ENCODE results near the gene IKZF4.
"Not testable (repeated sequence)": the region's sequence is repeated elsewhere in the genome, so short reads cannot be mapped to it uniquely, and the experiment has no call there.

IKZF4 gene

DNA sequence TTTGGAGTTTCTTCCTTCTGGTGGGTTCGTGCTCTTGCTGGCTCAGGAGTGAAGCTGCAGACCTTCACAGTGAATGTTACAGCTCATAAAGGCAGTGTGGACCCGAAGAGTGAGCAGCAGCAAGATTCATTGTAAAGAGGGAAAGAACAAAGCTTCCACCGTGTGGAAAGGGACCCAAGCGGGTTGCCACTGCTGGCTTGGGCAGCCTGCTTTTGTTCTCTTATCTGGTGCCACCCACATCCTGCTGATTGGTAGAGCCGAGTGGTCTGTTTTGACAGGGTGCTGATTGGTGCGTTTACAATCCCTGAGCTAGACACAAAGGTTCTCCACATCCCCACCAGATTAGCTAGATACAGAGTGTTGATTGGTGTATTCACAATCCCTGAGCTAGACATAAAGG, 21.3 kb upstream of the IKZF4 start:
- DNase-seq (ENCODE audit: low spot score), result not testable (repeated sequence)

DNA sequence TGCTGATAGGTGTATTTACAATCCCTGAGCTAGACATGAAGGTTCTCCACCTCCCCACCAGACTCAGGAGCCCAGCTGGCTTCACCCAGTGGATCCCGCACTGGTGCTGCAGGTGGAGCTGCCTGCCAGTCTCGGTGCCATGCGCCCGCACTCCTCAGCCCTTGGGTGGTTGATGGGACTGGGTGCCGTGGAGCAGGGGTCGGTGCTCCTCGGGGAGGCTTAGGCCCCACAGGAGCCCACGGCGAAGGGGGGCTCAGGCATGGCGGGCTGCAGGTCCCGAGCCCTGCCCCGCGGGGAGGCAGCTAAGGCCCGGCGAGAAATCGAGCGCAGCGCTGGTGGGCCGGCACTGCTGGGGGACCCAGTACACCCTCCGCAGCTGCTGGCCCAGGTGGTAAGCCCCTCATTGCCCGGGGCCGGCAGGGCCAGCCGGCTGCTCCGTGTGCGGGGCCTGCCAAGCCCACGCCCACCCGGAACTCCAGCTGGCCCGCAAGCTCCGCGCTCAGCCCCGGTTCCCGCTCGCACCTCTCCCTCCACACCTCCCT, 20.8 kb upstream of the IKZF4 start:
- not testable (repeated sequence) for DNase-seq (ENCODE audit: low spot score)

DNA sequence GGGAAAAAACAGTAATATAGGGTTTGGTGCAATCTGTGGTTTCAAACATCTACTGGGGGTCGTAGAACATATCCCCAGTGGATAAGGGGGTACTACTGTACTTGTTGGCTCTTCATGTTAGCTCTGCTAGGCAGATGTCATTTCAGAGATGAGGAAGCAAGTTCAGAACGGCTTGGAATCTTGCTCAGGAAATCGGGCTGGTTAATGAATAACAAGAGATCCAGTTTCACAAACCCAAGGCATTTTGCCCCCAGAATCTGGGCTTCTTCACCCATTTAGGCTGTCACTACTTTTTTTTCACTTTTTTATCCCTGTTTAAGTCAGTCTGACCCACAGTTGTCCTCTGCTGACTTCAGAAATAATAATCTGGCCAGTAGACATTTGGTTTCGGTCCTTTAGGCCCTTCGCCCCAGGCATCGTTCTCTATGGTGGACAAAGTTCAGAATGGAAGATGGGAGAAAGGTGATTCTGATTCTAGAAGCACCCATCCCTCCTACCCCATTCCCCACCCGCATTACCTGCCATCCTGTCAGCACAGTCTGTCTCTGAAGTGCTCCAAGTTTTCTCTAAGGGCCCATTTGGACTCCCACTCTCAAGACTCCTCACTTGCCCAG, 19.2 kb upstream of the IKZF4 start:
- DNase-seq (ENCODE audit: low spot score), result no peak

DNA sequence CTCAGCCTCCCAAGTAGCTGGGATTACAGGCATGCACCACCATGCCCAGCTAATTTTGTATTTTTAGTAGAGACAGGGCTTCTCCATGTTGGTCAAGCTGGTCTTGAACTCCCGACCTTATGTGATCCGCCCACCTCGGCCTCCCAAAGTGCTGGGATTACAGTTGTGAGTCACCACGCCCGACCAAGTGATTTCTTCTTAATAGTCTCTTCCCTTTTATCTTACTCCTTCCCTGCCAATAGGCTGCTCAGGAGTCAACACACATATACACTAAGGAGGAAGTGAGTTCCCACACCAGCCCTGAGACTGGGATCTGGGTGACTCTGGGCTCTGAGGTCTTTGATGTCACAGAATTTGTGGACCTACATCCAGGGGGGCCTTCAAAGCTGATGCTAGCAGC, 17.5 kb upstream of the IKZF4 start:
- DNase-seq (ENCODE audit: low spot score), result not testable (repeated sequence)

DNA sequence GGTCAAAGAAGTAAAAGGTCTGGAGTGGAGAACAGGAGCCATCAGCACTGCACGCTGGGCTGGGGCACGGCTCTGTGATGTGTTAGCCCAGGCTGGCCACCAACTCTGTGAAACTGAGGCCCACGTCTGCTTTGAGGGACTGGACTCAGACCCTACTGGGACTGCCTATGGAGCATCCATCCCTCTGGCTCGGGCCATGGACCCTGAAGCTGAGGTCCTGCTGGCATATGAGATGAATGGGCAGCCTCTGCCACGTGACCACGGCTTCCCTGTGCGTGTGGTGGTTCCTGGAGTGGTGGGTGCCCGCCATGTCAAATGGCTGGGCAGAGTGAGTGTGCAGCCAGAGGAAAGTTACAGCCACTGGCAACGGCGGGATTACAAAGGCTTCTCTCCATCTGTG, 16.6 kb upstream of the IKZF4 start:
- DNase-seq (ENCODE audit: low spot score), result no peak

DNA sequence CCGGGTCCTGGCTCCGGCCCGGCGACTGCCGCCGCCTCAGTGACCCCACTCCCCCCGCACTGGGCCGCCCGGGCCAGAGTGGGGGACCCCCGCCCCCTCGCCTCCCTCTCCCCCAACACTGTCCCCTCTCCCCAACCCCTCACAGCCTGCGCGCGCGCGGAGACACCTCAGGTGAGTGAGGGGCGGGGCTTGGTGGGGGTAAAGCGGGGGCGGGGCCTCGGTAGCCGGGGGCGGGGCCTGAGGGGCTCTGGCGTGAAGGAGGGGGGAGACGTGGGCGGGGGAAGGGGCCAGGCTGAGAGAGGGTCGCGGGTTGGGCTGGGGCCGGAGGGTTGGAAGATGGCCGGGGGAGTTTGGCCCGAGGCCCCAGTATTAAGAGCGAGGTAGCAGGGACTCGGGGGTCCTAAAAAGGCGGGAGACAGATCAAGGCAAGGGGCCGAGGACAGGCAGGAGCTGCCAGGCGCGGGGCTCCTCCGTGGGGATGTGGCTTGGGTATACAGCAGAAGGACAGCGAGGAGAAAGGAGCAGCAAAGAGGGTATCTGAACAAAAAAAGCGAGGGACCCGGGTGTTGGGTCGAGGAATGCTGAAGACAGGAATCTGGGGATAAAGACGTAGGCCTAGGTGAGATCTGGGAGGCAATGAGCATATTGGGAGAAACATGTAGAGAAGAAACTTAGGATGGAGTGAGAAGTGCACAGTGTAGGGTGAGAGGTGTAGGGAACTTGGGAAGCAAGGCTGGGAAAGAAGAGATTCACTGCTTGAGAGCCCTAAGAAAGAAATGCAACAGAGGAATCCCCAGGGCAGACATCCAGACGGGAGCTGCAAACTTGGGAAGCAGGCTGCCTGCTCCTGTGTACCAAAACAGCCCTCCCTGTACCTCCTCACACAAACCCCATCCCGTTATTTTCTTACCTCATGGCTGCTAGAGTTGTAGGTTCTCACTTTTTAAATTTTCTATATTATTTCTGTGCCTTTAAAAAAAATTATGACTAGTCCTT, 13.0 kb upstream of the IKZF4 start:
- DNase-seq (ENCODE audit: low spot score), result peak; percentile 19

DNA sequence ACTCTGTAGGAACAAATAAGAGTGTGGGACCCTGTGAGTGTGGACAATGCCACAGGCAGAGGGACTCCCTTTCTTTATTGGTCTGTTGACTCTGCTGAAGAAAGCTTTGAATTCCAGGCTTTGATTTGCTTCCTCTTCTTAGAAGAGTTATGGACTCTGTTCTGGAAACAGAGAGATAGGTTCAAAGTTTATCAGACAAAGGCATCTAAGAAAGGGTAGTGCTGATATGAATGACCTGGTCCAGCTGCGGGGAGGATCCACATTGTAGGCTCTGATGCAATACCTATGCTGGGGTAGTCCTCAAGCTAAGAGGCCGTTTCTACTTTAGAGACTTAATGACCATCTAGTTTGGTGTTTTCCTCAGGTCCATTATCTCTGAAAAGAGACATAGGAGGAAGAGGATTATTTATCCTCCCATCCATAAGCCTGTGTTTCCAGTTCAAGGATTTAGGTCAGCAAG, 10.7 kb upstream of the IKZF4 start:
- DNase-seq (ENCODE audit: low spot score), result no peak

DNA sequence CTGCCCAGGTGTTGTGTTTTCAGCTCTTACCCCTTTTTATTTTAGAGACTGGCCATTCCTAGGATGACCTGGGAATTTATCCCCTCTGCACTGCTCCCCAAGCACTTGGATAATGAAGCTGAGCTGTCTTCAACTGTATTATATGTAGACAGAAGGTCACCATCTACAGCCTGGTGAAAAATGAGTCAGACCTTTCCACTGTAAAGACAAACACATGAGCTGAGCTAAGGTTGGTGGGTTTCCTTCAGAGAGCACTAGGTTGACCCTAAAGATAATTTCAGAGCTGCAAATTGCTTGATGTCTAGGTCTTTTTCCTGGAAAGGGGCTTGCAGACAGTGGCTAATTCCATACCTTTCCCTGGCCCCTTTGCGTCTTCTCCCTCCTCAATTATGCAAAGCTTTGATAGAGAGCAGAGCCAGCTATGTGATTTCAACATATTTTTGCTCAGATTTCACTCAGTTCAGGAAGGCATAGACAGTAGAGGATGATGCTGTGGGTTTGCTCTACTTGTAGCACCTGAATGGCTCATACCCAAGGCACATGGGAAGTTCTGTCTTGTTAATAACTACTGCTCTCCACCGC, 9.2 kb upstream of the IKZF4 start:
- no peak for DNase-seq (ENCODE audit: low spot score)

DNA sequence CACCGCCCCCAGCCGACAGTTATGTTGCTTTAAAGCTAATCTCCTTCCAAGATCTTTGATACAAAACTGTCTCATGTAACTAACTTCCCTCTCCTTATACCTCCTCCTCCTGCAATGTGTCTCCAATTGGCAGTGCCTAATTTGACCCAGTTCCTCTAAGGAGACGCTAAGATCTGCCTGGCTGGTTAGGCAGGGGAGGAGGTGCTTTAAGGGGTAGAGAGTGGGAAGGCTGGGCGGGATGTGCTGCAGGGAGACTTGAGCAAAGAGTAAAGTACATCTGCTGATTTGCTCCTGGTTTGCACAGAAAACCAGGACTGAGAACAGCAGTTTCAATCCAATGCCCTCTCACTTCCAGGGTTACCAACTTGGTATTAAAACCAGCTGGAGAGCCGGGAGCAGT, 7.4 kb upstream of the IKZF4 start:
- no peak for DNase-seq (ENCODE audit: low spot score)

DNA sequence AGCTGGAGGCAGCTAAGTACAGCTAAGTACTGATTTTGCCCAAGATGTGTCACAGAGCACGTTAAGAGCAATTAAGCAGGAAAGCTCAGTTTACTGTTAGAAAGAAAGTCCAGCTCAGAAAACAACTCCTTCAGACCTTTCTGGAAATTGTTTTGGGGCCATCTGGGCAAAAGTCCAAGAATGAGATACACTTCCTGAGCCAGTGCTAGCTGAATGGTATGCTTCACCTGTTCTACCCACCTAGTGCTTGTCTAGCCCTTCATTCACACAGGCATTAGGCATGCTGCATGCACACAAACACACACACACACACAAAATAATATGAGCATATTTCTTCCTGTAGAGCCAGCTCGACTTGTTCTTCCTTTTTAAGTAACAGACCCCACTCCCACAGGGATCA, 6.6 kb upstream of the IKZF4 start:
- DNase-seq (ENCODE audit: low spot score), result no peak

DNA sequence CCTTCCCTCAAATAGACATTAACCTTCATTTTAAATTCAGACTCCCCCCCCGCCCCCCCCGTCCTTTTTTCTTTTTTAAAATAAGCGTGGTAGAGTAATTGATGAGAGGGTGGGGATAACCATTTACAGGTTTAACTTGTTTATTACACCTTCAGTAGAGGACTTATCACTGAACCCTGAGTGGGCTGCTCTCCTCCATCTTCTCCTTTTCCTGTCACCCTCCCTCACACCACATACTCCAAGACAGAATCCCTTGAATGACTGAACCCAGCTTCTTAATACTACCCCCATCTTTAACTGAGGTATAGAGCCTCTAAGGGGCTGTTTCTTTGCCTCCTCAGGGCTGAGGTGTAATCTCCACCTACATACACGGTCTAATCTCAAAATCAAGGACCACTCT, 3.7 kb upstream of the IKZF4 start:
- no peak for DNase-seq (ENCODE audit: low spot score)

DNA sequence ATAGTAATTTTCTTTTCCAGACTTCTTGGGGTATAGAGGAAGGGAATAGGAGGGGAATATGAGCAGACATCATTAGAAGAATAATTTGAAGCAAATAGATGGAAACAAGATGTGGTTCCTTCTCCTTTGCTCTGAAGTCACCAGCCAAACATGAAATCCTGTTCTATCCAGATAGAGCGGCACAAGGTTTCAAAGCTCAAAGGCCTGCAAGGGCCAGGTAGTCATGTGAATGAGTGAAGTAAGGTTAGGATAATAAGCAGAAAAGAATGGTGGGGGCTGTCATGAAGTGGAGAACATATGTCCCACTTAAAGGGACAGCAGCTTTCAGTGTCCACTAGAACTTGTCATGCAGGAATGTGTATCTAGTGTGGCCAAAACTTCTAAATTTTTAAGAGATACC, 2.5 kb upstream of the IKZF4 start:
- no peak for DNase-seq (ENCODE audit: low spot score)

DNA sequence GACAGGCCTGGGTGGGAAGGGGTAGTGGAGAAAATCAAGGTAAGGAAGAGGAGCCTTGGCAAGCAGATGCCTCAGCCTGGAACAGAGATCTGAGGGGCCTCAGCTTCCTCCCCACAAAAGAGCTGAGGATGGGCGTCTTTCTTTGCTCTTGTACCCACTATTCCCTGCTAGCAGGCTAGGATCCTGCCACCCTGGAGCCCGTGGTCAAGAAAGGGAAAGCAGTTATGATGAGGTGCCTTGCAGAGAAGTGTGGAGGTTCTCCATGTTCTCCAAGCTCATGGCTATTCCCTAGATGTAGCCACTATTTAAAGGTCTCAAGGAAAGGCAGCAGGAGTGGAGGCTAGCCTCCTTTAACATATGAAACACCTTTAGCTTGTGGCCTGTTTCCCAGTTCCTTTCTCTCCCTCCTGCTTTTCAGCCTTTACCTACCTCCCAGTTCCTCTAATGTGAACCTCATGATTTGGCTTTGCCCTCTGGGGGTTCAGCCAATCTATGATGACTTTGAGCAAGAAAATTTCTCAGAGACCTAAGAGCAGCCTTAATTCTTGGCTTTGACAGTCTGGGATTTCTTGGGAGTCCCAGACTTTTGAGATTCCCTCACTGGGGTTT, 1.1 kb downstream of the IKZF4 start:
- no peak for DNase-seq (ENCODE audit: low spot score)

DNA sequence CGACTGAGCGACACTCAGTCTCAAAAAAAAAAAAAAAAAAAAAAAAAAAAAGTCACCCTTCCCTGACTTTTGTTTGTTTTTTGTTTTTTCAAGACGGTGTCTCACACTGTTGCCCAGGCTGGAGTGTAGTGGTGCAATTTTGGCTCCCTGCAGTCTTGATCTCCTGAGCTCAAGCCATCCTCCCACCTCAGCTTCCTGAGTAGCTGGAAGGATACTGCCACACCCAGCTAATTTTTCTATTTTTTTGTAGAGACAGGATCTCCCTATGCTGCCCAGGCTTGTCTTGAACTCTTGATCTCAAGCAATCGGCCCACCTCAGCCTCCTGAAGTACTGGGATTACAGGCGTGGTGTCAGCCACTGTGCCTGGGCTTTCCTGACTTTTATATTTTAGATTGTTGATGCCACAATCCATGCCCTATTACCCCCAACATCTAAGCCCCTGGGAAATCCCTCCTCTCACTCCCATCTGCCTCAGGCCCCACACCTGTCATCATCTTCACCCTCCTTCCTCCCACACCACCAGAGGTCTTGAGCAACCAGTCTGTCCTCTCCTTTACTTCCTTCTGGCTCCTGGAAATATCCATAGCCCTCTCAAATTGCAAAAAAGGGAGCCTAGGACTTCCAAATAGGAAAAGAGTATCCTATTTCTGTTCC, 7.8 kb downstream of the IKZF4 start:
- no peak for DNase-seq (ENCODE audit: low spot score)

DNA sequence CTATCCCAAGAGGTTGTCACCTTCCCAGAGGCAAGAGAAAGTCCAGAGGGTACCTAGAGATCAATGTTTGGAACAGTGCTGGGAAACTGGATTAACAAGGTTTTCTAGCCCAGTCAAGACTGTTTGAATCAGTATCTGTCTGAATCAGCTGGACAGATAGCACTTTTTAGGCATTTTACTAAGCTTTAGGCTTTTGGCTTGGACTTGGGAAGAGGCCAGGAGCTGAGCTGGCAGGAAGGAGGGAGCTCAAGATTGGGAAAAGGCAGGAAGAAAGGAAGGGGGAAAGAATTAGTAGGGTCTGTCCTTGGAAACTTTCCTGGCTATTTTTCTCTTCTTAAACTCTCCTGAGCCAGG, 8.3 kb downstream of the IKZF4 start:
- no peak for DNase-seq (ENCODE audit: low spot score)

DNA sequence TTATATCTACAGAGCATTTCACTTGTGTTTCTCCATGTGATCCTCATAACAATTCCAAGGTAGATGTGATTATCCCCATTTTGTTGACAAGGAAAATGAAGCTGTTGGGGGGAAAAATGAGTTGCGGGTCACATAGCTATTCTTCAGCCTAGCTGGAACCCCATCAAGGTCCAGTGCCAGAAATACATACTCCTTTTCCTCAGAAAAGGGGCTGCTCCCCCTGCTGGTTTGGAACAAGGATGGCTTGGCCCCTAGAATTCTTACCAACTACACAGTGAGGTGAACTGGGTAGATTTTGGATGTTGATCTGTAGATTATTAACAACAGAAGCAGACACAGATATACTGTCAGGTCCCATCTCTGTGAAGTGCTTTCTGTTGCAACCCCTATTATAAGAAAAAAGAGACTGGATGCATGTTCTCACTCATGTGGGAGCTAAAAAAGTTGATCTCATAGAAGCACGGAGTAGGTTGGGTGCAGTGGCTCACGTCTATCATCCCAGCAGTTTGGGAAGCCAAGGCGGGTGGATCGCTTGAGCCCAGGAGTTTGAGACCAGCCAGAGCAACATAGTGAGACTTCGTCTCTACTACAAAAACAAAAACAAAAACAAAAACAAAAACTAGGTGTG, 8.9 kb downstream of the IKZF4 start:
- DNase-seq (ENCODE audit: low spot score), result peak; percentile 71

DNA sequence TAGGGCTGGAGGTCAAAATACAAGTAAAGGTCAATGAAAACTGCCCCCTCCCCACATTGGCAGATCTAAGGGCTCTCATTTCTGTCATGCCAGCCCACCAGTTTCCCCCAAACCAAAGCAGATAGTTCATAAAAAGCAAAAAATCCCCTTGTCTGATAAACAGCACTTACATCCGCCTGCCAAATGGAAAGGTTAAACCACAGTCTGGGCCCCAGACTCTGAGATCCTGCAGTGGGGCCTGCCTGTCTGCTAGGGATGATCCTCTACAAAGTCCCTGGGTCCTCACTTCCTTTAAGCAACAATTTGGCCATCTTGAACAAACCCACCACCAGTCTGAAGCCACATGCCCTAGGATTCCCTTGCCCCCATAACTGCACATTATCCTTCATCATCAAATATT, 11.1 kb downstream of the IKZF4 start:
- no peak for DNase-seq (ENCODE audit: low spot score)

DNA sequence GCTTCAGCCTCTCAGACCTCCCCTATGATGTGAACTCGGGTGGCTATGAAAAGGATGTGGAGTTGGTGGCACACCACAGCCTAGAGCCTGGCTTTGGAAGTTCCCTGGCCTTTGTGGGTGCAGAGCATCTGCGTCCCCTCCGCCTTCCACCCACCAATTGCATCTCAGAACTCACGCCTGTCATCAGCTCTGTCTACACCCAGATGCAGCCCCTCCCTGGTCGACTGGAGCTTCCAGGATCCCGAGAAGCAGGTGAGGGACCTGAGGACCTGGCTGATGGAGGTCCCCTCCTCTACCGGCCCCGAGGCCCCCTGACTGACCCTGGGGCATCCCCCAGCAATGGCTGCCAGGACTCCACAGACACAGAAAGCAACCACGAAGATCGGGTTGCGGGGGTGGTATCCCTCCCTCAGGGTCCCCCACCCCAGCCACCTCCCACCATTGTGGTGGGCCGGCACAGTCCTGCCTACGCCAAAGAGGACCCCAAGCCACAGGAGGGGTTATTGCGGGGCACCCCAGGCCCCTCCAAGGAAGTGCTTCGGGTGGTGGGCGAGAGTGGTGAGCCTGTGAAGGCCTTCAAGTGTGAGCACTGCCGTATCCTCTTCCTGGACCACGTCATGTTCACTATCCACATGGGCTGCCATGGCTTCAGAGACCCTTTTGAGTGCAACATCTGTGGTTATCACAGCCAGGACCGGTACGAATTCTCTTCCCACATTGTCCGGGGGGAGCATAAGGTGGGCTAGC, 13.9 kb downstream of the IKZF4 start:
- no peak for DNase-seq (ENCODE audit: low spot score)

DNA sequence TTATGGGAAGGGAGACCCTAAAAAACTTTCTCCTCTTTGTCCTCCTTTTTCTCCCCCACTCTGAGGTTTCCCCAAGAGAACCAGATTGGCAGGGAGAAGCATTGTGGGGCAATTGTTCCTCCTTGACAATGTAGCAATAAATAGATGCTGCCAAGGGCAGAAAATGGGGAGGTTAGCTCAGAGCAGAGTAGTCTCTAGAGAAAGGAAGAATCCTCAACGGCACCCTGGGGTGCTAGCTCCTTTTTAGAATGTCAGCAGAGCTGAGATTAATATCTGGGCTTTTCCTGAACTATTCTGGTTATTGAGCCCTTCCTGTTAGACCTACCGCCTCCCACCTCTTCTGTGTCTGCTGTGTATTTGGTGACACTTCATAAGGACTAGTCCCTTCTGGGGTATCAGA, 16.3 kb downstream of the IKZF4 start:
- DNase-seq (ENCODE audit: low spot score), result no peak

DNA sequence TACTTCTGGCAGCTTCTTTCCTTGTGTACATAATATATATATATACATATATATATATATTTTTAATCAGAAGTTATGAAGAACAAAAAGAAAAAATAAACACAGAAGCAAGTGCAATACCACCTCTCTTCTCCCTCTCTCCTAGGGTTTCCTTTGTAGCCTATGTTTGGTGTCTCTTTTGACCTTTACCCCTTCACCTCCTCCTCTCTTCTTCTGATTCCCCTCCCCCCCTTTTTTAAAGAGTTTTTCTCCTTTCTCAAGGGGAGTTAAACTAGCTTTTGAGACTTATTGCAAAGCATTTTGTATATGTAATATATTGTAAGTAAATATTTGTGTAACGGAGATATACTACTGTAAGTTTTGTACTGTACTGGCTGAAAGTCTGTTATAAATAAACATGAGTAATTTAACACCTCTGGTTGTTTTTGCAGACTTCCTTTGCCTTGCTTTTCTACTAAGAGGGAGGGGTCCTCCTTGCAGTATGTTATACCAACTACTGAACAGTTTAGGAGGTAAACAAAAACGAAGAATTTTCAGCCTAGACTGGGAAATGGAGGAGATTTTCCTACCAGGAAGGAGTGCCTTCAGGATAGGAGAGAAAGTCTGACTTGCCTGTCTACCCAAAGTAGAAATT, 17.3 kb downstream of the IKZF4 start:
- DNase-seq (ENCODE audit: low spot score), result no peak

Data from RKO (cell line).